Measurements from ENCODE around the gene PTCD2.

DNA sequence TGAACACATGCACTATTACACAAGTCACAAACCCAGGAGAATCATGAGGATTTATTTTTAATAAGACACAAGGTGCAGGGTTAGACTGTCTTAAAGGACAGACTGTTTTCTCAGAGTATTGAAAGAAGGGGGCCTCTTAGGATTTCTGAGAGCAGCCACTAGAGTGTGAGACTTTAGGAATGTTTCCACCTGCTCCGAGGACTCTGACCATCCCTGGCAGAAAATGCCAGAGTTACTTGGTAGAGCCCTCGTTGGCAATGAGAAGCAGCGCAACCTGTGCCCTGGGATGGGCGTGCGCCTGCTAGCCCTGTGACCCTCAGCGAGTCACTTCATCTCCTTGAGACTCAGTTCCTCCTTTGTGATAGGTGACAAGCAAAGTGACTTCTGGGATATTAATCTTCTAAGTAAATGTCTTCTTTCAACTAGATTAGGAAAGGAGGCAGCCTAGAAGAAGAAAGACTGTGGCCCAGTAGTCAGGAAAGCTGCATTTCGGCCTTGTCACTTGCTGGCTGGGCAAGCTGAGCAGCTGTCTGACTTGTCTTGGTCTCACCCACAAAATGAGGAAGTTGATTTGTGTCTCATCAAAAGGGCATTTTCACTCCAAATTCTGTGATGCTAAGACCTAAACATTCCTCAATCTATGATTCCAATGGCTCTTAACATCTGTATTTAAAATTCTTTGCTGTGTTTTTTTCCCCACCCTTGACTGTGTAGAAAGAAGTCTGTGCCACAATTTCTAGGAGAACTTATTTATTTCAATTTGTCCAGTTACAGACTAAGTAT, 60.5 kb downstream of the PTCD2 start:
- TF ChIP-seq, protein P1, sequence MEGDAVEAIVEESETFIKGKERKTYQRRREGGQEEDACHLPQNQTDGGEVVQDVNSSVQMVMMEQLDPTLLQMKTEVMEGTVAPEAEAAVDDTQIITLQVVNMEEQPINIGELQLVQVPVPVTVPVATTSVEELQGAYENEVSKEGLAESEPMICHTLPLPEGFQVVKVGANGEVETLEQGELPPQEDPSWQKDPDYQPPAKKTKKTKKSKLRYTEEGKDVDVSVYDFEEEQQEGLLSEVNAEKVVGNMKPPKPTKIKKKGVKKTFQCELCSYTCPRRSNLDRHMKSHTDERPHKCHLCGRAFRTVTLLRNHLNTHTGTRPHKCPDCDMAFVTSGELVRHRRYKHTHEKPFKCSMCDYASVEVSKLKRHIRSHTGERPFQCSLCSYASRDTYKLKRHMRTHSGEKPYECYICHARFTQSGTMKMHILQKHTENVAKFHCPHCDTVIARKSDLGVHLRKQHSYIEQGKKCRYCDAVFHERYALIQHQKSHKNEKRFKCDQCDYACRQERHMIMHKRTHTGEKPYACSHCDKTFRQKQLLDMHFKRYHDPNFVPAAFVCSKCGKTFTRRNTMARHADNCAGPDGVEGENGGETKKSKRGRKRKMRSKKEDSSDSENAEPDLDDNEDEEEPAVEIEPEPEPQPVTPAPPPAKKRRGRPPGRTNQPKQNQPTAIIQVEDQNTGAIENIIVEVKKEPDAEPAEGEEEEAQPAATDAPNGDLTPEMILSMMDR (IDR thresholded peaks at IDR 0.05 in 2 of 3, conservative IDR thresholded peaks at IDR 0.05 in 1 of 3; ENCODE audit: borderline replicate concordance in 1 of 3, insufficient read depth in 1 of 3, low read depth in 2 of 3, low read length in 2 of 3): no peak
- no peak for TF ChIP-seq RAD21 (IDR thresholded peaks at IDR 0.05; ENCODE audit: low read depth)
- TF ChIP-seq, protein P2, sequence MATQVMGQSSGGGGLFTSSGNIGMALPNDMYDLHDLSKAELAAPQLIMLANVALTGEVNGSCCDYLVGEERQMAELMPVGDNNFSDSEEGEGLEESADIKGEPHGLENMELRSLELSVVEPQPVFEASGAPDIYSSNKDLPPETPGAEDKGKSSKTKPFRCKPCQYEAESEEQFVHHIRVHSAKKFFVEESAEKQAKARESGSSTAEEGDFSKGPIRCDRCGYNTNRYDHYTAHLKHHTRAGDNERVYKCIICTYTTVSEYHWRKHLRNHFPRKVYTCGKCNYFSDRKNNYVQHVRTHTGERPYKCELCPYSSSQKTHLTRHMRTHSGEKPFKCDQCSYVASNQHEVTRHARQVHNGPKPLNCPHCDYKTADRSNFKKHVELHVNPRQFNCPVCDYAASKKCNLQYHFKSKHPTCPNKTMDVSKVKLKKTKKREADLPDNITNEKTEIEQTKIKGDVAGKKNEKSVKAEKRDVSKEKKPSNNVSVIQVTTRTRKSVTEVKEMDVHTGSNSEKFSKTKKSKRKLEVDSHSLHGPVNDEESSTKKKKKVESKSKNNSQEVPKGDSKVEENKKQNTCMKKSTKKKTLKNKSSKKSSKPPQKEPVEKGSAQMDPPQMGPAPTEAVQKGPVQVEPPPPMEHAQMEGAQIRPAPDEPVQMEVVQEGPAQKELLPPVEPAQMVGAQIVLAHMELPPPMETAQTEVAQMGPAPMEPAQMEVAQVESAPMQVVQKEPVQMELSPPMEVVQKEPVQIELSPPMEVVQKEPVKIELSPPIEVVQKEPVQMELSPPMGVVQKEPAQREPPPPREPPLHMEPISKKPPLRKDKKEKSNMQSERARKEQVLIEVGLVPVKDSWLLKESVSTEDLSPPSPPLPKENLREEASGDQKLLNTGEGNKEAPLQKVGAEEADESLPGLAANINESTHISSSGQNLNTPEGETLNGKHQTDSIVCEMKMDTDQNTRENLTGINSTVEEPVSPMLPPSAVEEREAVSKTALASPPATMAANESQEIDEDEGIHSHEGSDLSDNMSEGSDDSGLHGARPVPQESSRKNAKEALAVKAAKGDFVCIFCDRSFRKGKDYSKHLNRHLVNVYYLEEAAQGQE (IDR thresholded peaks at IDR 0.05; ENCODE audit: low read depth): no peak
- no peak for TF ChIP-seq CEBPB (IDR thresholded peaks at IDR 0.05; ENCODE audit: low read depth)
- no peak for TF ChIP-seq EZH2phosphoT487 (IDR thresholded peaks at IDR 0.05; ENCODE audit: borderline replicate concordance)
- TF ChIP-seq EZH2 (IDR thresholded peaks at IDR 0.05): no peak
- TF ChIP-seq POLR2A (IDR thresholded peaks at IDR 0.05; ENCODE audit: borderline replicate concordance, extremely low read depth, insufficient read depth, insufficient read length): no peak
- TF ChIP-seq FOSL1 (IDR thresholded peaks at IDR 0.05; ENCODE audit: low read depth): no peak

Measured in HCT116 (cell line).